HepG2 (cell line): Measurements from ENCODE around the gene ADARB2. TPM values are rescaled to one million over a fixed set of nuclear protein-coding genes. Genes with fewer than 3 reads are reported as not detected.

Experiments used
- ATAC-seq: fragments of 200-7000 bp; cut with Tn5 transposase; 3 replicates; pipeline ENCODE4 v1.9.1; 2020; ENCODE audit warnings: mild to moderate bottlenecking, moderate library complexity
- BruUV-seq: library from RNA; stranded (reverse); fragments of 400-500 nt; replicated peaks from 2 replicates; lab custom pipeline; 2021; lab: Mats Ljungman, UMichigan
- CTCF ChIA-PET: fragments of 300-600 bp; formaldehyde crosslinking; extraction: SDS; loops from one replicate; lab custom pipeline; 2021; ENCODE audit warnings: low total read pairs, inconsistent platforms, low intra/inter-chr PET ratio; lab: Yijun Ruan, JAX
- POLR2A ChIA-PET: fragments of 350-600 bp; sonication (Branson Sonifier 250); formaldehyde crosslinking; loops from one replicate; lab custom pipeline; 2020; ENCODE audit warnings: antibody characterized with exemption, inconsistent platforms; lab: Yijun Ruan, JAX
- DNase-seq: peaks from one replicate; pipeline ENCODE4 v3.0.0-alpha.2; 2015; ENCODE audit warnings: low spot score
- FAIRE-seq: peaks from 3 replicates; lab custom pipeline; 2011; peaks lifted over from hg19 to GRCh38; lab: Jason Lieb, UNC
- H2AFZ ChIP-seq: one replicate; pipeline ENCODE4 v1.6.1; 2011; ENCODE audit warnings: low read length, inconsistent platforms
- H3K27ac ChIP-seq: fragments of 300-600 bp; 3 replicates; pipeline ENCODE4 v1.8.0; 2011; ENCODE audit warnings: mixed run types, mild to moderate bottlenecking, mixed read lengths, low read length, inconsistent platforms; ENCODE audit not compliant: insufficient read depth; ENCODE audit errors: extremely low read length
- H3K27me3 ChIP-seq, 2 experiments: fragments of 200-600 bp in 1 of 2; 2 replicates in 1 of 2; 3 replicates in 1 of 2; pipeline versions ENCODE4 v1.6.0 to v1.8.0; 2011; ENCODE audit warnings: low read length in 2 of 2, mild to moderate bottlenecking in 2 of 2, moderate library complexity in 2 of 2, inconsistent platforms in 1 of 2; ENCODE audit not compliant: insufficient read depth in 2 of 2, control insufficient read depth in 1 of 2
- H3K36me3 ChIP-seq, 2 experiments: fragments of 200-600 bp in 1 of 2; replicated peaks in 1 of 2; 2 replicates in 1 of 2; 3 replicates in 1 of 2; pipeline versions ENCODE4 v1.5.1 to v1.8.0; 2011; ENCODE audit warnings: low read length in 2 of 2, inconsistent platforms in 1 of 2; ENCODE audit not compliant: insufficient read depth in 2 of 2, control insufficient read depth in 1 of 2
- H3K4me1 ChIP-seq: 2 replicates; pipeline ENCODE4 v1.5.1; 2012; ENCODE audit warnings: low read length, inconsistent platforms; ENCODE audit not compliant: insufficient read depth
- H3K4me2 ChIP-seq: 2 replicates; pipeline ENCODE4 v1.6.0; 2011; ENCODE audit warnings: low read depth, low read length, inconsistent platforms
- H3K4me3 ChIP-seq, 3 experiments: fragments of 200-600 bp in 1 of 3; sonication (generic), shearing (Covaris generic) in 1 of 3; replicated peaks in 1 of 3; 2 replicates each; pipeline ENCODE4 v1.5.1; 2011 to 2016; ENCODE audit warnings: low read length in 3 of 3, inconsistent platforms in 2 of 3, low read depth in 2 of 3, mild to moderate bottlenecking in 2 of 3, control low read depth in 1 of 3, mixed read lengths in 1 of 3; ENCODE audit not compliant: insufficient read depth in 1 of 3
- H3K79me2 ChIP-seq: one replicate; pipeline ENCODE4 v1.6.1; 2011; ENCODE audit warnings: low read length, inconsistent platforms; ENCODE audit not compliant: insufficient read depth
- H3K9ac ChIP-seq: 2 replicates; pipeline ENCODE4 v1.6.0; 2011; ENCODE audit warnings: mild to moderate bottlenecking, low read depth, low read length, inconsistent platforms; ENCODE audit not compliant: insufficient read depth
- H3K9me3 ChIP-seq: 2 replicates; pipeline ENCODE4 v1.5.1; 2012; ENCODE audit warnings: mild to moderate bottlenecking, low read length
- H4K20me1 ChIP-seq: 2 replicates; pipeline ENCODE4 v1.6.0; 2011; ENCODE audit warnings: inconsistent platforms, mild to moderate bottlenecking, low read length, moderate library complexity; ENCODE audit not compliant: insufficient read depth
- EHMT2 ChIP-seq: fragments of 200-600 bp; sonication (generic); IDR thresholded peaks from 2 replicates; pipeline ENCODE4 v1.7.0; 2017; ENCODE audit warnings: antibody characterized with exemption, low read depth, low read length, borderline replicate concordance
- ETV6 ChIP-seq: sonication (generic); formaldehyde crosslinking; conservative IDR thresholded peaks from 2 replicates; pipeline ENCODE4 v1.4.0; 2020; ENCODE audit warnings: missing genetic modification reagents
- EZH2 ChIP-seq: conservative IDR thresholded peaks from 2 replicates; pipeline ENCODE4 v1.6.1; 2012; ENCODE audit warnings: mild to moderate bottlenecking, low read depth, low read length, moderate library complexity
- HOXA3 ChIP-seq: sonication (generic); formaldehyde crosslinking; IDR thresholded peaks from 2 replicates; pipeline ENCODE4 v1.5.0; 2020; ENCODE audit warnings: missing genetic modification reagents
- HOXA5 ChIP-seq: sonication (generic); formaldehyde crosslinking; IDR thresholded peaks from 2 replicates; pipeline ENCODE4 v1.4.0; 2020; ENCODE audit warnings: missing genetic modification reagents
- ZC3H13 ChIP-seq: sonication (generic); formaldehyde crosslinking; IDR thresholded peaks from 2 replicates; pipeline ENCODE4 v1.8.1; 2023; ENCODE audit warnings: mild to moderate bottlenecking, missing genetic modification reagents, moderate library complexity
- ZFP36L2 ChIP-seq: sonication (generic); formaldehyde crosslinking; IDR thresholded peaks from 2 replicates; pipeline ENCODE4 v1.4.0; 2020; ENCODE audit warnings: missing genetic modification reagents
- ZIK1 ChIP-seq: sonication (generic); formaldehyde crosslinking; IDR thresholded peaks from 2 replicates; pipeline ENCODE4 v1.5.0; 2020; ENCODE audit warnings: mild to moderate bottlenecking, low read depth, missing genetic modification reagents, borderline replicate concordance
- WGBS: methylation state at CpG from one replicate; pipeline ENCODE4 v1.1.6; 2017; ENCODE audit warnings: low lambda C conversion rate; 5-methylcytosine and 5-hydroxymethylcytosine counted together
- in situ Hi-C: cut with HindIII; loops from 2 replicates; pipeline ENCODE4 v1.10.0; 2017; ENCODE audit warnings: low pct_unique_long_range_greater_than_20kb; ENCODE audit not compliant: extremely low pct_ligation_motif_present
- intact Hi-C: fragments of 100-400 bp; cut with micrococcal nuclease; formaldehyde crosslinking; loops from one replicate; pipeline ENCODE4 v1.10.0; 2022; ENCODE audit not compliant: unreplicated experiment
- polyA plus RNA-seq, 8 experiments: library from polyadenylated mRNA; depleted of rRNA in 3 of 8; stranded (reverse) in 7 of 8; unstranded in 1 of 8; fragments of >200 nt; fragmentation: Illumina TruSeq in 4 of 8; extraction: Trizol in 4 of 8; gene quantifications; 2 replicates each; pipeline versions ENCODE4 v1.2.1 to v1.2.3, GENCODE V29; 2011 to 2016; ENCODE audit warnings: low read depth in 4 of 8, missing spikeins in 1 of 8, mixed read lengths in 1 of 8; ENCODE audit not compliant: insufficient read depth in 1 of 8
- total RNA-seq, 5 experiments: library from RNA; depleted of rRNA; stranded (reverse); fragments of >200 nt; fragmentation: Illumina TruSeq; extraction: Trizol; gene quantifications; 2 replicates each; pipeline ENCODE4 v1.2.3, GENCODE V29; 2016; ENCODE audit warnings: low read depth in 1 of 5
- TF ChIP-seq, protein P1 (sequence below): sonication (generic); formaldehyde crosslinking; IDR thresholded peaks from 2 replicates; pipeline ENCODE4 v1.5.1; 2020; ENCODE audit warnings: missing genetic modification reagents, mild to moderate bottlenecking, borderline replicate concordance
- TF ChIP-seq, protein P2 (sequence below), 2 experiments: IDR thresholded peaks; 2 replicates each; pipeline ENCODE4 v1.6.1; 2011 to 2012; ENCODE audit warnings: low read length in 2 of 2, borderline replicate concordance in 1 of 2, low read depth in 1 of 2, mild to moderate bottlenecking in 1 of 2, moderate library complexity in 1 of 2
- TF ChIP-seq, protein P3 (sequence below): sonication (generic); formaldehyde crosslinking; conservative IDR thresholded peaks from 2 replicates; pipeline ENCODE4 v1.4.0; 2020; ENCODE audit warnings: missing genetic modification reagents

Gene ADARB2
- total and polyA plus RNA-seq, 2 of the 13 experiments (the other 11 are each of a cell fraction or from before 2014, with no cell fraction given) = not detected

DNA sequence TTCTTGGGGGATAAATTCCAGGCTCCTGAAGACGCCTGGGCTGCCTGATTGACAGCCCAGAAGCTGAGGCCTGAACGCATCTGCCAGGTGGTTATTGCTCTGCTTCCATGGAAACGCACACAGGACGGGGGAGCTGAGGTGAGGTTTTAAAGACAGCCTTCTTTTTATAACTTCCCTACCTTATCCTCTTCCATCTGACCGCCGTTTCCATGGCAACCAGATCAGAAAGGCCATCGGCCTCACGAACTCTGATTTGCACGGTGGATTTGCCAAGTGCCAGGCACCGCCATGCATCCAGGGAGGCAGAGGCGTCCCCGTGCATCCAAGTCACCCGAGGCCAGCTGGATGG lies 260.9 kb downstream of the ADARB2 start:
- FAIRE-seq (no peak), DNase-seq (no peak), ATAC-seq (no peak)
- Histone ChIP-seq H3K4me3 (no peak overlapping the region), H3K9ac (no peak overlapping the region), H4K20me1 (no peaks in the 10 kb centered on the region), H3K36me3 (no peaks in the 10 kb centered on the region), H2AFZ (no peak overlapping the region), H3K4me1 (no peaks in the 10 kb centered on the region), H3K27me3 (peaks cover 3 to 46% of the 10 kb centered on the region in 2 experiments; a peak in 4 of 5 replicates), H3K27ac (no peak overlapping the region), H3K4me2 (no peak overlapping the region), H3K79me2 (no peaks in the 10 kb centered on the region), H3K9me3 (no peaks in the 10 kb centered on the region)
- CTCF ChIA-PET = no interaction called here
- no TSS peak for BruUV-seq
- intact Hi-C loops = no loop called here
- TF ChIP-seq HOXA5 (CRISPR knock-in tag) (no peak), EHMT2 (no peak), ZC3H13 (CRISPR knock-in tag) (no peak), HOXA3 (CRISPR knock-in tag) (no peak), EZH2 (no peak), ZIK1 (CRISPR knock-in tag) (no peak), ETV6 (CRISPR knock-in tag) (no peak), ZFP36L2 (CRISPR knock-in tag) (no peak)
- TF ChIP-seq, protein P1, sequence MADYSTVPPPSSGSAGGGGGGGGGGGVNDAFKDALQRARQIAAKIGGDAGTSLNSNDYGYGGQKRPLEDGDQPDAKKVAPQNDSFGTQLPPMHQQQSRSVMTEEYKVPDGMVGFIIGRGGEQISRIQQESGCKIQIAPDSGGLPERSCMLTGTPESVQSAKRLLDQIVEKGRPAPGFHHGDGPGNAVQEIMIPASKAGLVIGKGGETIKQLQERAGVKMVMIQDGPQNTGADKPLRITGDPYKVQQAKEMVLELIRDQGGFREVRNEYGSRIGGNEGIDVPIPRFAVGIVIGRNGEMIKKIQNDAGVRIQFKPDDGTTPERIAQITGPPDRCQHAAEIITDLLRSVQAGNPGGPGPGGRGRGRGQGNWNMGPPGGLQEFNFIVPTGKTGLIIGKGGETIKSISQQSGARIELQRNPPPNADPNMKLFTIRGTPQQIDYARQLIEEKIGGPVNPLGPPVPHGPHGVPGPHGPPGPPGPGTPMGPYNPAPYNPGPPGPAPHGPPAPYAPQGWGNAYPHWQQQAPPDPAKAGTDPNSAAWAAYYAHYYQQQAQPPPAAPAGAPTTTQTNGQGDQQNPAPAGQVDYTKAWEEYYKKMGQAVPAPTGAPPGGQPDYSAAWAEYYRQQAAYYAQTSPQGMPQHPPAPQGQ = no peak
- TF ChIP-seq, protein P2, sequence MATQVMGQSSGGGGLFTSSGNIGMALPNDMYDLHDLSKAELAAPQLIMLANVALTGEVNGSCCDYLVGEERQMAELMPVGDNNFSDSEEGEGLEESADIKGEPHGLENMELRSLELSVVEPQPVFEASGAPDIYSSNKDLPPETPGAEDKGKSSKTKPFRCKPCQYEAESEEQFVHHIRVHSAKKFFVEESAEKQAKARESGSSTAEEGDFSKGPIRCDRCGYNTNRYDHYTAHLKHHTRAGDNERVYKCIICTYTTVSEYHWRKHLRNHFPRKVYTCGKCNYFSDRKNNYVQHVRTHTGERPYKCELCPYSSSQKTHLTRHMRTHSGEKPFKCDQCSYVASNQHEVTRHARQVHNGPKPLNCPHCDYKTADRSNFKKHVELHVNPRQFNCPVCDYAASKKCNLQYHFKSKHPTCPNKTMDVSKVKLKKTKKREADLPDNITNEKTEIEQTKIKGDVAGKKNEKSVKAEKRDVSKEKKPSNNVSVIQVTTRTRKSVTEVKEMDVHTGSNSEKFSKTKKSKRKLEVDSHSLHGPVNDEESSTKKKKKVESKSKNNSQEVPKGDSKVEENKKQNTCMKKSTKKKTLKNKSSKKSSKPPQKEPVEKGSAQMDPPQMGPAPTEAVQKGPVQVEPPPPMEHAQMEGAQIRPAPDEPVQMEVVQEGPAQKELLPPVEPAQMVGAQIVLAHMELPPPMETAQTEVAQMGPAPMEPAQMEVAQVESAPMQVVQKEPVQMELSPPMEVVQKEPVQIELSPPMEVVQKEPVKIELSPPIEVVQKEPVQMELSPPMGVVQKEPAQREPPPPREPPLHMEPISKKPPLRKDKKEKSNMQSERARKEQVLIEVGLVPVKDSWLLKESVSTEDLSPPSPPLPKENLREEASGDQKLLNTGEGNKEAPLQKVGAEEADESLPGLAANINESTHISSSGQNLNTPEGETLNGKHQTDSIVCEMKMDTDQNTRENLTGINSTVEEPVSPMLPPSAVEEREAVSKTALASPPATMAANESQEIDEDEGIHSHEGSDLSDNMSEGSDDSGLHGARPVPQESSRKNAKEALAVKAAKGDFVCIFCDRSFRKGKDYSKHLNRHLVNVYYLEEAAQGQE (IDR thresholded peaks at IDR 0.05; ENCODE audit: borderline replicate concordance in 1 of 2, low read depth in 1 of 2, low read length in 2 of 2) = no peak
- TF ChIP-seq, protein P3, sequence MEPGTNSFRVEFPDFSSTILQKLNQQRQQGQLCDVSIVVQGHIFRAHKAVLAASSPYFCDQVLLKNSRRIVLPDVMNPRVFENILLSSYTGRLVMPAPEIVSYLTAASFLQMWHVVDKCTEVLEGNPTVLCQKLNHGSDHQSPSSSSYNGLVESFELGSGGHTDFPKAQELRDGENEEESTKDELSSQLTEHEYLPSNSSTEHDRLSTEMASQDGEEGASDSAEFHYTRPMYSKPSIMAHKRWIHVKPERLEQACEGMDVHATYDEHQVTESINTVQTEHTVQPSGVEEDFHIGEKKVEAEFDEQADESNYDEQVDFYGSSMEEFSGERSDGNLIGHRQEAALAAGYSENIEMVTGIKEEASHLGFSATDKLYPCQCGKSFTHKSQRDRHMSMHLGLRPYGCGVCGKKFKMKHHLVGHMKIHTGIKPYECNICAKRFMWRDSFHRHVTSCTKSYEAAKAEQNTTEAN (CRISPR knock-in tag) = no peak
- POLR2A ChIA-PET = no interaction called here
- in situ Hi-C loops = no loop called here
- WGBS = 28% methylated on average over 13 of the region's 13 CpGs
